Heart right ventricle (tissue), 16 donors: ENCODE results near the gene PCDH1. TPM values are rescaled to one million over a fixed set of nuclear protein-coding genes. Genes with fewer than 3 reads are reported as not detected.
A peak's percentile ranks its signal among the peaks of the same experiment; 100 is the strongest.

Experiments
- ATAC-seq, 8 donors: fragments of 200-7000 bp; cut with Tn5 transposase; one replicate each; pipeline ENCODE4 v1.9.1; 2020; ENCODE audit warnings: mild to moderate bottlenecking in 8 of 8, moderate library complexity in 8 of 8, moderate number of reproducible peaks in 1 of 8
- DNase-seq, 2 donors: peaks; one replicate each; pipeline ENCODE4 v3.0.0-alpha.2; 2020
- H3K27ac ChIP-seq, 10 donors: fragments of 200-600 bp; sonication (generic) in 2 of 10; one replicate each; pipeline versions ENCODE4 v1.5.0 to v1.8.0; 2020 to 2022; ENCODE audit warnings: mild to moderate bottlenecking in 3 of 10
- H3K27me3 ChIP-seq, 7 donors: fragments of 200-600 bp; one replicate each; pipeline ENCODE4 v1.8.0; 2021 to 2022; ENCODE audit warnings: mild to moderate bottlenecking in 2 of 7
- H3K36me3 ChIP-seq, 9 donors: fragments of 200-600 bp; sonication (generic) in 1 of 9; one replicate each; pipeline versions ENCODE4 v1.5.0 to v1.8.0; 2020 to 2022; ENCODE audit warnings: mild to moderate bottlenecking in 2 of 9
- H3K4me1 ChIP-seq, 9 donors: fragments of 200-600 bp; sonication (generic) in 1 of 9; one replicate each; pipeline versions ENCODE4 v1.5.0 to v1.8.0; 2020 to 2022; ENCODE audit warnings: mild to moderate bottlenecking in 4 of 9
- H3K4me3 ChIP-seq, 10 donors: fragments of 200-600 bp; sonication (generic) in 2 of 10; one replicate each; pipeline versions ENCODE4 v1.5.0 to v1.8.0; 2020 to 2022; ENCODE audit warnings: mild to moderate bottlenecking in 7 of 10, moderate library complexity in 2 of 10
- H3K9me3 ChIP-seq, 11 donors: fragments of 200-600 bp in 10 of 11; sonication (generic) in 2 of 11; one replicate each; pipeline versions ENCODE4 v1.5.0 to v1.8.0; 2013 to 2022; ENCODE audit warnings: mild to moderate bottlenecking in 2 of 11, control low read depth in 1 of 11, moderate library complexity in 1 of 11
- CTCF ChIP-seq, 9 donors: fragments of 200-600 bp; sonication (generic) in 2 of 9; IDR thresholded peaks; one replicate each; pipeline versions ENCODE4 v1.5.0 to v1.8.0; 2021 to 2022; ENCODE audit warnings: antibody characterized with exemption in 9 of 9, mild to moderate bottlenecking in 5 of 9, moderate library complexity in 1 of 9
- whole genome bisulfite sequencing, 2 donors: extraction: QIAGEN DNeasy Blood & Tissue Kit; methylation state at CpG; one replicate each; pipeline ENCODE4 v1.1.7; 2013; ENCODE audit warnings: inconsistent platforms in 1 of 2; 5-methylcytosine and 5-hydroxymethylcytosine counted together
- intact Hi-C, 10 donors: fragments of 100-400 bp; cut with DNase I; formaldehyde crosslinking; loops; one replicate each; pipeline versions ENCODE4 v1.11.1 to v1.14.2; 2022
- polyA plus RNA-seq, 2 donors: library from polyadenylated mRNA; stranded (reverse); fragments of 200-250 nt; gene quantifications; one replicate each; pipeline ENCODE4 v1.2.3, GENCODE V29; 2013
- total RNA-seq, 10 donors: library from RNA; stranded (reverse); fragmentation: NEBNext Ultra II Directional in 3 of 10; extraction: Animal tissue kit (Norgen Biotek cat#: 25700) in 3 of 10; gene quantifications; one replicate each; pipeline versions ENCODE4 v1.2.1 to v1.2.4, GENCODE V29; 2021 to 2023
- donor health status: Arrhythmogenic right ventricular cardiomyopathy.
- donor health status: ischemic (EF 13 %, LVEDD 7.1; RV severe dilation, severe dysfunction).
- donor health status: healthy with polysubstance abuse.
- donor health status: DM: no; HTN: yes; CAD: no.
- donor health status: DM: no; HTN: no; CAD: no.
- donor health status: ischemic (EF 25% LVEDD 6.9; RV normal size, moderate dysfunction).
- donor health status: ischemic (EF 25% LVEDD 5.7; RV mildly dilated, moderate dysfunction).
- donor health status: healthy.
- donor health status: DM: yes; HTN: yes; CAD: no.
- donor health status: Ischemic cardiomyopathy.
- donor health status: ischemic (EF 35%, LVEDD 5.7; RV mildly dilated, moderate dysfunction).
- donor health status: nonischemic (EF 11% LVEDD 7.7; RV severe dilation, severe dysfunction).
- donor health status: DM: yes; HTN: yes; CAD: no.
- donor health status: PGD.
- donor health status: ischemic (EF 29% LVEDD 5.4; RV normal size, mild dysfunction).
- donor health status: nonischemic (EF 23%, LVEDD 6.1; RV moderate dilation, normal function).

Gene PCDH1
- total and polyA plus RNA-seq, 12 donors: 8.4 to 45.8 (median 17.9) TPM

DNA sequence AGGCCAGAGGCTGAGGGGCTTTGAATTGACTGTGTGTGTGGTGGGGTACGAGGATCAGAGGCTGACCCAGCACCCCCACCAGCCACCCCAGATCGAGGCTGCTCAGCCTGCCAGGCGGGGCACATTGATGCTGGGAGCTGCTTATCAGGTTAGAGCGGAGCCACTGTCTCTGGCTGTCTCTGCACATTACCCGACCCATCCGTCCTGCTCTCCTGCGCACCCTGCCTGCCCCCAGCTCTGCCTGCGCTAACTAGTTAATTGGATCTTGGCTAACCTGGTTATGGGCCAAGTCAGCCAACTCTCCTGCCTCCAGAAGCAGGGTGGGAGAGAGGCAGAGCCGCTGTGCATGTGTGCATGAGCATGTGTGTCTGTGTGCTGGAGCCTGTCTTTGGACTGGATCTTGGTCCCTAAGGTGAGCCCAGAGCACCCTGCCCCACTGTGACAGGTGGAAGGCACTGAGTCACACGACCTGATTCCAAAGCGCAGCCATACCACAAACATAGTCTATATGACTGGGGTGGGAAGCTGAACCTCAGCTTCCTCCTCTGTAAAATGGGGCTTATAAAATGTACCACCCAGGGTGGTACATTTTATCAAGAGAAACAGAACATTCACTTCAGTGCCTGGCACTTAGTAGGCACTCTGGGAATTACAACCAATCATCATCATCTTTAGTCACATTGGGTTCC is 39.7 kb downstream of the PCDH1 start:
- Histone ChIP-seq H3K36me3 (no peaks in the 10 kb centered on the region), H3K4me1 (peaks cover 23 to 98% (median 76%) of the 10 kb centered on the region in 9 donors)

GRCh38 chr5:141835928-141836670 is 42.1 kb downstream of the PCDH1 start:
- TF ChIP-seq CTCF (IDR thresholded peaks at IDR 0.05): no peak
- Histone ChIP-seq H3K9me3 (no peaks in the 10 kb centered on the region), H3K27me3 (peaks cover 0 to 19% (median 0%) of the 10 kb centered on the region in 7 donors), H3K27ac (peak overlapping the region; percentile 64 to 91 (median 82)), H3K4me3 (peak overlapping the region in 7 of 10 donors; percentile 2 to 27 (median 9)), H3K36me3 (no peaks in the 10 kb centered on the region), H3K4me1 (peaks cover 12 to 87% (median 64%) of the 10 kb centered on the region in 9 donors)
- ATAC-seq (peak; percentile 64 to 84 (median 76)), DNase-seq (peak; percentile 69 to 86)
- 9 to 10% methylated on average over 13 of the region's 13 CpGs for WGBS, 2 donors
- intact Hi-C loops: loop anchor here in 3 of 10 donors (5.0 kb wide), 2 partner anchors 36 to 41 kb away; partner anchors contain the start of gene PCDH1 (in 2 of the 3)

More for the DNA sequence above, 39.7 kb downstream of the PCDH1 start:
- no peak for DNase-seq
- H3K27ac ChIP-seq: peak overlapping the region in 9 of 10 donors; percentile 41 to 90 (median 77)
- H3K4me3 ChIP-seq: no peak overlapping the region
- no peaks in the 10 kb centered on the region for H3K9me3 ChIP-seq
- 31 to 38% methylated on average over 11 of the region's 11 CpGs for WGBS, 2 donors
- peaks cover 0 to 19% (median 0%) of the 10 kb centered on the region in 7 donors for H3K27me3 ChIP-seq
- intact Hi-C loops: loop anchor here in 3 of 10 donors (5.0 kb wide), 2 partner anchors 34 to 39 kb away; partner anchors contain the start of gene PCDH1 (in 2 of the 3)
- no peak for TF ChIP-seq CTCF (IDR thresholded peaks at IDR 0.05)
- ATAC-seq: no peak

- H3K9me3 ChIP-seq: no peaks in the 10 kb centered on the region
- ATAC-seq (no peak), DNase-seq (no peak)
- H3K27me3 ChIP-seq: peaks cover 0 to 19% (median 0%) of the 10 kb centered on the region in 7 donors
- intact Hi-C loops: no loop called here
- peaks cover 9 to 69% (median 52%) of the 10 kb centered on the region in 9 donors for H3K4me1 ChIP-seq
- WGBS, 2 donors: 0 to 44% methylated on average over 2 of the region's 2 CpGs
- no peaks in the 10 kb centered on the region for H3K36me3 ChIP-seq
- no peak for TF ChIP-seq CTCF (IDR thresholded peaks at IDR 0.05)
- no peak overlapping the region for H3K4me3 ChIP-seq
- peak overlapping the region in 9 of 10 donors; percentile 71 to 91 (median 84) for H3K27ac ChIP-seq
These were observed 43.9 kb downstream of the PCDH1 start for GRCh38 chr5:141834331-141834730.

GRCh38 chr5:141832131-141832530 is 46.1 kb downstream of the PCDH1 start:
- DNase-seq (no peak), ATAC-seq (no peak)
- Histone ChIP-seq H3K36me3 (no peaks in the 10 kb centered on the region), H3K9me3 (no peaks in the 10 kb centered on the region), H3K4me1 (peaks cover 9 to 56% (median 41%) of the 10 kb centered on the region in 9 donors), H3K4me3 (no peak overlapping the region), H3K27ac (peak overlapping the region in 1 of 10 donors; percentile 58), H3K27me3 (peaks cover 0 to 6% (median 0%) of the 10 kb centered on the region in 7 donors)
- no peak for TF ChIP-seq CTCF (IDR thresholded peaks at IDR 0.05)
- intact Hi-C loops: no loop called here
- 75 to 84% methylated on average over 4 of the region's 4 CpGs for WGBS, 2 donors
